HG03571 (cell line): ENCODE results near the gene KLHL17.
A peak's percentile ranks its signal among the peaks of the same experiment; 100 is the strongest.
"Not testable (repeated sequence)": the region's sequence is repeated elsewhere in the genome, so short reads cannot be mapped to it uniquely, and the experiment has no call there.

Source experiments
- ATAC-seq: cut with Tn5 transposase; IDR thresholded peaks from one replicate; pipeline ENCODE4 v1.9.1; 2021; ENCODE audit not compliant: unreplicated experiment

Gene KLHL17

GRCh38 chr1:998995-999724 is 38.8 kb downstream of the KLHL17 start:
- ATAC-seq, result no peak

GRCh38 chr1:999725-1000356 is 39.5 kb downstream of the KLHL17 start, which contains the start of gene HES4:
Gene HES4, minus strand, starts transcription at chr1:1000097. Its CDS starts 124 bp downstream, at chr1:999973.
- ATAC-seq, result no peak

GRCh38 chr1:1000357-1001056 is 40.1 kb downstream of the KLHL17 start:
- no peak for ATAC-seq

GRCh38 chr1:1001057-1001783 is 40.8 kb downstream of the KLHL17 start:
- ATAC-seq, result no peak

GRCh38 chr1:1003618-1004419 is 43.4 kb downstream of the KLHL17 start:
- no peak for ATAC-seq

GRCh38 chr1:1004420-1004779 is 44.0 kb downstream of the KLHL17 start:
- ATAC-seq, result no peak

GRCh38 chr1:1004780-1005697 is 44.7 kb downstream of the KLHL17 start:
- no peak for ATAC-seq

- ATAC-seq, result no peak
Measured at GRCh38 chr1:1005774-1006304, 45.5 kb downstream of the KLHL17 start.

- ATAC-seq, result no peak
Measured at GRCh38 chr1:1006305-1007159, 46.1 kb downstream of the KLHL17 start.

- ATAC-seq, result not testable (repeated sequence)
Measured at GRCh38 chr1:1010131-1010530, 49.7 kb downstream of the KLHL17 start.

- ATAC-seq, result no peak
Measured at GRCh38 chr1:1011396-1011949, 51.1 kb downstream of the KLHL17 start.

- peak; percentile 2 for ATAC-seq
Measured at GRCh38 chr1:1012736-1013104, 52.3 kb downstream of the KLHL17 start.

- ATAC-seq, result peak; percentile 87
Measured at GRCh38 chr1:1013105-1013921, 52.9 kb downstream of the KLHL17 start, which contains the start of gene ISG15. Gene ISG15, plus strand, starts transcription at chr1:1013497. Its CDS starts 77 bp downstream, at chr1:1013574.

- ATAC-seq, result no peak
Measured at GRCh38 chr1:1013922-1014648, 53.7 kb downstream of the KLHL17 start.

- ATAC-seq, result no peak
Measured at GRCh38 chr1:1014799-1015681, 54.7 kb downstream of the KLHL17 start.
